SK-N-SH (cell line): Measurements from ENCODE around the gene SP1. TPM values are rescaled to one million over a fixed set of nuclear protein-coding genes. Genes with fewer than 3 reads are reported as not detected.

Source experiments
- CTCF ChIA-PET: fragments of 300-600, 350-600 bp; formaldehyde crosslinking; extraction: SDS; loops from one replicate; lab custom pipeline; 2021; lab: Yijun Ruan, JAX
- POLR2A ChIA-PET: fragments of 350-600 bp; sonication (Branson Sonifier 250); formaldehyde crosslinking; extraction: SDS; loops from one replicate; lab custom pipeline; 2020; ENCODE audit warnings: antibody characterized with exemption, inconsistent platforms; lab: Yijun Ruan, JAX
- DNase-seq: peaks from one replicate; pipeline ENCODE4 v3.0.0; 2012
- H2AFZ ChIP-seq: fragments of 200-600 bp; sonication (generic); 2 replicates; pipeline ENCODE4 v1.8.1; 2016; ENCODE audit warnings: antibody characterized with exemption, mild to moderate bottlenecking, low read depth
- H3F3A ChIP-seq: fragments of 200-600 bp; sonication (generic); replicated peaks from 2 replicates; pipeline ENCODE3; 2016; ENCODE audit warnings: antibody characterized with exemption, mild to moderate bottlenecking; ENCODE audit not compliant: insufficient read depth
- H3K27ac ChIP-seq, 2 experiments: fragments of 200-500 bp in 1 of 2; fragments of 200-600 bp in 1 of 2; sonication (Bioruptor generic) in 1 of 2; sonication (generic), shearing (Covaris generic) in 1 of 2; 2 replicates each; pipeline versions ENCODE4 v1.5.1 to v1.6.1; 2014 to 2016; ENCODE audit warnings: low read depth in 2 of 2, inconsistent platforms in 1 of 2, low read length in 1 of 2, mild to moderate bottlenecking in 1 of 2, mixed read lengths in 1 of 2
- H3K27me3 ChIP-seq: fragments of 200-600 bp; sonication (generic), shearing (Covaris generic); 2 replicates; pipeline ENCODE4 v1.6.1; 2016; ENCODE audit warnings: mixed run types; ENCODE audit not compliant: insufficient read depth
- H3K36me3 ChIP-seq, 2 experiments: fragments of 200-500 bp in 1 of 2; fragments of 200-600 bp in 1 of 2; sonication (Bioruptor generic) in 1 of 2; sonication (generic) in 1 of 2; replicated peaks in 1 of 2; 2 replicates each; pipeline versions ENCODE3 to v1.5.1; 2014 to 2016; ENCODE audit warnings: low read length in 1 of 2, mild to moderate bottlenecking in 1 of 2; ENCODE audit not compliant: insufficient read depth in 2 of 2, control insufficient read depth in 1 of 2
- H3K4me1 ChIP-seq, 2 experiments: fragments of 200-500 bp in 1 of 2; fragments of 200-600 bp in 1 of 2; sonication (Bioruptor generic) in 1 of 2; sonication (generic), shearing (Covaris generic) in 1 of 2; 2 replicates each; pipeline versions ENCODE4 v1.5.1 to v1.6.1; 2014 to 2016; ENCODE audit warnings: low read depth in 1 of 2, low read length in 1 of 2, mixed run types in 1 of 2; ENCODE audit not compliant: insufficient read depth in 2 of 2, control insufficient read depth in 1 of 2
- H3K4me2 ChIP-seq: fragments of 200-600 bp; sonication (generic), shearing (Covaris generic); 2 replicates; pipeline ENCODE4 v1.6.1; 2017; ENCODE audit warnings: mixed run types
- H3K4me3 ChIP-seq, 2 experiments: fragments of 200-500 bp in 1 of 2; fragments of 200-600 bp in 1 of 2; sonication (Bioruptor generic) in 1 of 2; sonication (generic), shearing (Covaris generic) in 1 of 2; 2 replicates each; pipeline versions ENCODE4 v1.5.1 to v1.8.1; 2014 to 2016; ENCODE audit warnings: low read depth in 2 of 2, inconsistent platforms in 1 of 2, low read length in 1 of 2, mild to moderate bottlenecking in 1 of 2, mixed read lengths in 1 of 2, moderate library complexity in 1 of 2
- H3K79me2 ChIP-seq: fragments of 200-600 bp; sonication (generic); 2 replicates; pipeline ENCODE4 v1.8.1; 2017; ENCODE audit warnings: mild to moderate bottlenecking; ENCODE audit not compliant: insufficient read depth
- H3K9ac ChIP-seq: fragments of 200-600 bp; sonication (generic); 2 replicates; pipeline ENCODE4 v1.6.1; 2017; ENCODE audit warnings: mixed run types
- H3K9me2 ChIP-seq: fragments of 200-600 bp; sonication (generic); 2 replicates; pipeline ENCODE4 v1.6.1; 2017; ENCODE audit warnings: mixed run types
- H3K9me3 ChIP-seq: fragments of 200-600 bp; sonication (generic); 2 replicates; pipeline ENCODE4 v1.6.1; 2017; ENCODE audit warnings: mixed run types, mild to moderate bottlenecking, moderate library complexity
- H4K20me1 ChIP-seq: fragments of 200-600 bp; sonication (generic); 2 replicates; pipeline ENCODE4 v1.6.1; 2017; ENCODE audit warnings: mild to moderate bottlenecking, mixed run types; ENCODE audit not compliant: insufficient read depth
- CHD2 ChIP-seq: fragments of 150-350 bp; IDR thresholded peaks from 2 replicates; pipeline ENCODE4 v1.6.1; 2018; ENCODE audit warnings: low read length; ENCODE audit not compliant: partially characterized antibody
- CTCF ChIP-seq: fragments of 200-600 bp; sonication (generic); IDR thresholded peaks from 2 replicates; pipeline ENCODE4 v1.6.1; 2017; ENCODE audit warnings: antibody characterized with exemption, mild to moderate bottlenecking, moderate library complexity
- EZH2phosphoT487 ChIP-seq: fragments of 200-600 bp; sonication (generic); IDR thresholded peaks from 2 replicates; pipeline ENCODE4 v1.6.1; 2017; ENCODE audit warnings: low read depth, mixed run types, mild to moderate bottlenecking, antibody characterized with exemption, moderate library complexity, borderline replicate concordance
- FOSL2 ChIP-seq: IDR thresholded peaks from 2 replicates; pipeline ENCODE4 v1.4.0; 2012; ENCODE audit warnings: low read depth, mild to moderate bottlenecking, moderate library complexity, borderline replicate concordance
- GABPA ChIP-seq: IDR thresholded peaks from 2 replicates; pipeline ENCODE4 v1.4.0; 2012; ENCODE audit warnings: low read depth, mild to moderate bottlenecking
- GATA2 ChIP-seq: sonication (generic); formaldehyde crosslinking; IDR thresholded peaks from 2 replicates; pipeline ENCODE4 v1.5.0; 2020; ENCODE audit warnings: mild to moderate bottlenecking, missing genetic modification reagents
- JUND ChIP-seq: IDR thresholded peaks from 2 replicates; pipeline ENCODE4 v1.4.0; 2012
- MEF2A ChIP-seq: IDR thresholded peaks from 2 replicates; pipeline ENCODE4 v1.4.0; 2012; ENCODE audit warnings: low read depth, borderline replicate concordance
- POLR2AphosphoS5 ChIP-seq: IDR thresholded peaks from 2 replicates; pipeline ENCODE4 v1.6.1; 2012; ENCODE audit warnings: low read depth, low read length
- RAD21 ChIP-seq: IDR thresholded peaks from 2 replicates; pipeline ENCODE4 v1.6.1; 2012; ENCODE audit warnings: mild to moderate bottlenecking, low read length
- RCOR1 ChIP-seq: fragments of 150-350 bp; IDR thresholded peaks from 2 replicates; pipeline ENCODE4 v1.6.1; 2017; ENCODE audit warnings: antibody characterized with exemption, low read length
- SIN3A ChIP-seq: IDR thresholded peaks from 2 replicates; pipeline ENCODE4 v1.6.1; 2012; ENCODE audit warnings: low read depth, mild to moderate bottlenecking, low read length, moderate library complexity, borderline replicate concordance
- SMC3 ChIP-seq: IDR thresholded peaks from 2 replicates; pipeline ENCODE4 v1.6.1; 2012; ENCODE audit warnings: low read depth, low read length, improper control_type of control experiment
- USF1 ChIP-seq: IDR thresholded peaks from 2 replicates; pipeline ENCODE4 v1.4.0; 2012; ENCODE audit warnings: low read depth, borderline replicate concordance
- USF2 ChIP-seq: fragments of 150-350 bp; IDR thresholded peaks from 2 replicates; pipeline ENCODE4 v1.6.1; 2017; ENCODE audit warnings: antibody characterized with exemption, low read length, low read depth, borderline replicate concordance
- YY1 ChIP-seq: IDR thresholded peaks from 2 replicates; pipeline ENCODE4 v1.4.0; 2012; ENCODE audit warnings: low read depth, mild to moderate bottlenecking
- ZBTB33 ChIP-seq: IDR thresholded peaks from 2 replicates; pipeline ENCODE4 v1.4.0; 2012; ENCODE audit warnings: low read depth, borderline replicate concordance
- WGBS: methylation state at CpG from one replicate; pipeline ENCODE4 v1.1.6; 2017; ENCODE audit warnings: low lambda C conversion rate; 5-methylcytosine and 5-hydroxymethylcytosine counted together
- polyA plus RNA-seq, 3 experiments: library from polyadenylated mRNA; depleted of rRNA; stranded (reverse); fragments of >200 nt; gene quantifications; 2 replicates each; pipeline ENCODE4 v1.2.3, GENCODE V29; 2012

The SP1 gene
- polyA plus RNA-seq, 1 of the 3 experiments (the other 2 are of a cell fraction): 12.9 TPM

GRCh38 chr12:53376747-53377146 is 3.2 kb upstream of the SP1 start:
- H3K4me3 ChIP-seq: no peak overlapping the region
- no peaks in the 10 kb centered on the region for H4K20me1 ChIP-seq
- H3F3A ChIP-seq: peaks cover 19% of the 10 kb centered on the region
- H2AFZ ChIP-seq: no peak overlapping the region; the same call in 1 of the 2 replicates
- H3K27ac ChIP-seq: no peak overlapping the region
- ChIA-PET POLR2A (no interaction called here), CTCF (interaction anchor here (1.4 to 3.3 kb wide), 2 partner anchors 24 to 44 kb away, joined by 6 to 18 read pairs; no protein-coding TSS in a partner anchor)
- H3K4me2 ChIP-seq: no peak overlapping the region
- H3K36me3 ChIP-seq: no peaks in the 10 kb centered on the region
- DNase-seq: no peak
- H3K79me2 ChIP-seq: peaks cover 8% of the 10 kb centered on the region
- no peak for TF ChIP-seq USF1
- no peak for TF ChIP-seq POLR2AphosphoS5
- no peak for TF ChIP-seq GABPA
- TF ChIP-seq CHD2: no peak
- no peak for TF ChIP-seq USF2
- TF ChIP-seq YY1: no peak
- TF ChIP-seq RAD21: no peak
- 84% methylated on average over 2 of the region's 2 CpGs for WGBS
- no peaks in the 10 kb centered on the region for H3K27me3 ChIP-seq
- no peak overlapping the region for H3K9ac ChIP-seq
- no peaks in the 10 kb centered on the region for H3K9me2 ChIP-seq
- H3K9me3 ChIP-seq: no peaks in the 10 kb centered on the region
- peaks cover 7 to 12% of the 10 kb centered on the region in 2 experiments; a peak in 3 of 4 replicates for H3K4me1 ChIP-seq

- Histone ChIP-seq H3K9me2 (no peaks in the 10 kb centered on the region), H3K4me1 (peaks cover 19 to 26% of the 10 kb centered on the region in 2 experiments; a peak in 3 of 4 replicates), H3K27ac (peak overlapping the region in 1 of 2 experiments; percentile 96; a peak in 1 of 4 replicates), H3K27me3 (no peaks in the 10 kb centered on the region), H3K36me3 (peaks cover 10% of the 10 kb centered on the region in 2 experiments), H3K4me2 (no peak overlapping the region), H3K4me3 (no peak overlapping the region), H3F3A (peaks cover 21% of the 10 kb centered on the region), H3K9me3 (no peaks in the 10 kb centered on the region), H4K20me1 (0 out of 2 replicates have a peak, but pooled peaks cover 1% of the 10 kb centered on the region), H3K9ac (no peak overlapping the region), H3K79me2 (peaks cover 23% of the 10 kb centered on the region), H2AFZ (peak overlapping the region; percentile 80)
- TF ChIP-seq POLR2AphosphoS5 (no peak), JUND (no peak), GABPA (no peak), EZH2phosphoT487 (no peak), CTCF (no peak), SIN3A (no peak), ZBTB33 (no peak), GATA2 (CRISPR knock-in tag) (no peak), USF2 (no peak), FOSL2 (no peak), SMC3 (no peak), RCOR1 (no peak), MEF2A (no peak)
- POLR2A ChIA-PET: interaction anchor here (0.6 to 2.2 kb wide), 4 partner anchors 12 to 63 kb away, joined by 4 to 19 read pairs (median 12); partner anchors contain the start of genes AAAS and PRR13
- CTCF ChIA-PET: interaction anchor here (0.6 to 3.3 kb wide), 8 partner anchors 9 to 57 kb away, joined by 3 to 23 read pairs (median 4); partner anchors contain the start of gene AAAS
- no peak for DNase-seq
- WGBS: 99% methylated on average over 12 of the region's 12 CpGs
Observed at GRCh38 chr12:53378222-53378621, 1.8 kb upstream of the SP1 start.
